Endodermal cell (in vitro differentiated cells): ENCODE results near the gene IFNA13. TPM values are rescaled to one million over a fixed set of nuclear protein-coding genes. Genes with fewer than 3 reads are reported as not detected.

Experiments used
- DNase-seq: peaks from one replicate; pipeline ENCODE4 v3.0.0-alpha.2; 2017
- H3K27ac ChIP-seq: 2 replicates; pipeline ENCODE4 v1.5.1; 2013; ENCODE audit warnings: mild to moderate bottlenecking, low read depth, low read length, moderate library complexity
- H3K27me3 ChIP-seq: 2 replicates; pipeline ENCODE4 v1.6.1; 2013; ENCODE audit warnings: mild to moderate bottlenecking, low read length, moderate library complexity; ENCODE audit not compliant: insufficient read depth, control insufficient read depth, poor library complexity, severe bottlenecking
- H3K36me3 ChIP-seq: 2 replicates; pipeline ENCODE4 v1.7.0; 2013; ENCODE audit warnings: mild to moderate bottlenecking, low read length, moderate library complexity; ENCODE audit not compliant: control insufficient read depth, insufficient read depth
- H3K4me1 ChIP-seq: one replicate; pipeline ENCODE4 v1.7.0; 2013; ENCODE audit warnings: low read length; ENCODE audit not compliant: control insufficient read depth, insufficient read depth
- H3K4me3 ChIP-seq: 2 replicates; pipeline ENCODE4 v1.5.1; 2013; ENCODE audit warnings: mild to moderate bottlenecking, low read length, moderate library complexity
- H3K9ac ChIP-seq: 2 replicates; pipeline ENCODE4 v1.6.1; 2013; ENCODE audit warnings: mild to moderate bottlenecking, low read length, moderate library complexity; ENCODE audit not compliant: poor library complexity, severe bottlenecking; ENCODE audit errors: extremely low read depth
- H3K9me3 ChIP-seq: 2 replicates; pipeline ENCODE4 v1.6.1; 2013; ENCODE audit warnings: mild to moderate bottlenecking, low read length, moderate library complexity; ENCODE audit not compliant: control insufficient read depth
- H3K27ac Mint-ChIP-seq: 2 replicates; pipeline ENCODE4 v1.8.0; 2020; ENCODE audit warnings: mixed read lengths
- H3K27me3 Mint-ChIP-seq: 2 replicates; pipeline ENCODE4 v1.8.0; 2021; ENCODE audit warnings: mild to moderate bottlenecking, mixed read lengths; ENCODE audit not compliant: insufficient read depth
- H3K36me3 Mint-ChIP-seq: 2 replicates; pipeline ENCODE4 v1.8.0; 2020; ENCODE audit warnings: low read depth, mixed read lengths
- H3K4me1 Mint-ChIP-seq: 2 replicates; pipeline ENCODE4 v1.8.0; 2020; ENCODE audit warnings: mixed read lengths
- H3K4me3 Mint-ChIP-seq: 2 replicates; pipeline ENCODE4 v1.8.0; 2020; ENCODE audit warnings: mild to moderate bottlenecking, moderate library complexity, mixed read lengths
- H3K9me3 Mint-ChIP-seq: 2 replicates; pipeline ENCODE4 v1.8.0; 2020; ENCODE audit warnings: mild to moderate bottlenecking, mixed read lengths
- CTCF ChIP-seq: fragments of 200-600 bp; sonication (generic); conservative IDR thresholded peaks from 2 replicates; pipeline ENCODE4 v1.5.0; 2021; ENCODE audit warnings: antibody characterized with exemption, mild to moderate bottlenecking
- WGBS, 2 experiments: methylation state at CpG; one replicate each; pipeline versions ENCODE4 v1.1.5 to v1.1.7; 2013; ENCODE audit warnings: missing lambda C conversion rate in 2 of 2, mixed read lengths in 1 of 2; ENCODE audit not compliant: insufficient coverage in 1 of 2, insufficient read length in 1 of 2; 5-methylcytosine and 5-hydroxymethylcytosine counted together
- total RNA-seq, 2 donors: library from RNA; stranded (reverse); fragmentation: NEBNext Ultra II Directional in 1 of 2; extraction: Animal tissue kit (Norgen Biotek cat#: 25700) in 1 of 2; gene quantifications; 2 replicates in 1 of 2; 3 replicates in 1 of 2; pipeline ENCODE4 v1.2.1, GENCODE V29; 2021

Gene IFNA13
- total RNA-seq, 2 donors from 2014 or later = not detected

- Mint-ChIP-seq H3K27me3 (peaks cover 41% of the 10 kb centered on the region), H3K4me3 (no peak overlapping the region), H3K36me3 (no peaks in the 10 kb centered on the region), H3K9me3 (no peaks in the 10 kb centered on the region), H3K27ac (no peak overlapping the region), H3K4me1 (peaks cover 1% of the 10 kb centered on the region)
- 80 to 85% methylated on average over 2 to 6 of the region's 6 CpGs for WGBS, 2 experiments
- Histone ChIP-seq H3K27ac (no peak overlapping the region), H3K36me3 (no peaks in the 10 kb centered on the region), H3K9me3 (no peaks in the 10 kb centered on the region), H3K4me1 (no peaks in the 10 kb centered on the region), H3K4me3 (no peak overlapping the region), H3K9ac (no peak overlapping the region), H3K27me3 (peaks cover 35% of the 10 kb centered on the region)
- peak; percentile 75 for TF ChIP-seq CTCF
- peak; percentile 78 for DNase-seq
Measured at GRCh38 chr9:21392270-21392669, 24.4 kb upstream of the IFNA13 start.

GRCh38 chr9:21385131-21385670, 17.3 kb upstream of the IFNA13 start, which contains the start of gene IFNA2:
IFNA2 (minus strand) TSS chr9:21385398; CDS start chr9:21385329, 69 bp downstream.
- Mint-ChIP-seq H3K4me1 (peaks cover 11% of the 10 kb centered on the region), H3K9me3 (no peaks in the 10 kb centered on the region), H3K27me3 (no peaks in the 10 kb centered on the region), H3K36me3 (no peaks in the 10 kb centered on the region), H3K4me3 (no peak within 1 kb of the TSS), H3K27ac (no peak within 1 kb of the TSS)
- 76 to 100% methylated on average over 1 of the region's 1 CpG for WGBS, 2 experiments
- Histone ChIP-seq H3K4me3 (no peak within 1 kb of the TSS), H3K4me1 (no peaks in the 10 kb centered on the region), H3K27me3 (no peaks in the 10 kb centered on the region), H3K36me3 (no peaks in the 10 kb centered on the region), H3K27ac (no peak within 1 kb of the TSS), H3K9ac (no peak within 1 kb of the TSS), H3K9me3 (no peaks in the 10 kb centered on the region)
- no peak for DNase-seq
- no peak for TF ChIP-seq CTCF

- Histone ChIP-seq H3K9me3 (no peaks in the 10 kb centered on the region), H3K9ac (no peak overlapping the region), H3K36me3 (no peaks in the 10 kb centered on the region), H3K4me1 (no peaks in the 10 kb centered on the region), H3K27ac (no peak overlapping the region), H3K4me3 (no peak overlapping the region), H3K27me3 (no peaks in the 10 kb centered on the region)
- no peak for DNase-seq
- no peak overlapping the region for H3K27ac Mint-ChIP-seq
- TF ChIP-seq CTCF = no peak
- peaks cover 3% of the 10 kb centered on the region for H3K27me3 Mint-ChIP-seq
- 83 to 91% methylated on average over 2 to 4 of the region's 4 CpGs for WGBS, 2 experiments
- H3K9me3 Mint-ChIP-seq = no peaks in the 10 kb centered on the region
- no peak overlapping the region for H3K4me3 Mint-ChIP-seq
- H3K36me3 Mint-ChIP-seq = no peaks in the 10 kb centered on the region
- peaks cover 11% of the 10 kb centered on the region for H3K4me1 Mint-ChIP-seq
Measured at GRCh38 chr9:21383627-21384026, 15.8 kb upstream of the IFNA13 start.
